HepG2 (cell line): ENCODE results near the gene TOPORS. TPM values are rescaled to one million over a fixed set of nuclear protein-coding genes. Genes with fewer than 3 reads are reported as not detected.

Experiments used
- AHR ChIP-seq: IDR thresholded peaks from 2 replicates; pipeline ENCODE4 v1.6.1; 2018; ENCODE audit warnings: missing genetic modification reagents, missing compliant biosample characterization
- ATRX ChIP-seq: sonication (generic); formaldehyde crosslinking; IDR thresholded peaks from 2 replicates; pipeline ENCODE4 v1.4.0; 2020; ENCODE audit warnings: missing genetic modification reagents, borderline replicate concordance
- HMGXB4 ChIP-seq, 2 experiments: sonication (generic) in 1 of 2; formaldehyde crosslinking in 1 of 2; IDR thresholded peaks; 2 replicates each; pipeline versions ENCODE4 v1.4.0 to v1.6.1; 2018 to 2020; ENCODE audit warnings: missing genetic modification reagents in 2 of 2, borderline replicate concordance in 1 of 2, low read depth in 1 of 2, mild to moderate bottlenecking in 1 of 2, missing biosample characterization in 1 of 2
- HOXA3 ChIP-seq: sonication (generic); formaldehyde crosslinking; IDR thresholded peaks from 2 replicates; pipeline ENCODE4 v1.5.0; 2020; ENCODE audit warnings: missing genetic modification reagents
- PHF21A ChIP-seq: sonication (generic); formaldehyde crosslinking; IDR thresholded peaks from 2 replicates; pipeline ENCODE4 v1.5.0; 2020; ENCODE audit warnings: mild to moderate bottlenecking, missing genetic modification reagents
- RARA ChIP-seq: IDR thresholded peaks from 2 replicates; pipeline ENCODE4 v1.6.1; 2016; ENCODE audit warnings: missing genetic modification reagents, missing compliant biosample characterization
- ZBTB43 ChIP-seq: sonication (generic); formaldehyde crosslinking; conservative IDR thresholded peaks from 2 replicates; pipeline ENCODE4 v1.4.0; 2020; ENCODE audit warnings: missing genetic modification reagents
- ZMAT3 ChIP-seq: sonication (generic); formaldehyde crosslinking; conservative IDR thresholded peaks from 2 replicates; pipeline ENCODE4 v1.7.0; 2021; ENCODE audit warnings: missing genetic modification reagents
- ZNF337 ChIP-seq: sonication (generic); formaldehyde crosslinking; IDR thresholded peaks from 2 replicates; pipeline ENCODE4 v1.5.1; 2020; ENCODE audit warnings: missing genetic modification reagents, low read depth, mild to moderate bottlenecking, borderline replicate concordance
- ZNF558 ChIP-seq: sonication (generic); formaldehyde crosslinking; IDR thresholded peaks from 2 replicates; pipeline ENCODE4 v1.9.0; 2022; ENCODE audit warnings: mild to moderate bottlenecking, missing genetic modification reagents, borderline replicate concordance
- ZNF564 ChIP-seq: sonication (generic); formaldehyde crosslinking; IDR thresholded peaks from 2 replicates; pipeline ENCODE4 v1.8.1; 2023; ENCODE audit warnings: mild to moderate bottlenecking, missing genetic modification reagents
- ZSCAN31 ChIP-seq: sonication (generic); formaldehyde crosslinking; IDR thresholded peaks from 2 replicates; pipeline ENCODE4 v1.5.0; 2020; ENCODE audit warnings: low read depth, mild to moderate bottlenecking, missing genetic modification reagents
- polyA plus RNA-seq, 8 experiments: library from polyadenylated mRNA; depleted of rRNA in 3 of 8; stranded (reverse) in 7 of 8; unstranded in 1 of 8; fragments of >200 nt; fragmentation: Illumina TruSeq in 4 of 8; extraction: Trizol in 4 of 8; gene quantifications; 2 replicates each; pipeline versions ENCODE4 v1.2.1 to v1.2.3, GENCODE V29; 2011 to 2016; ENCODE audit warnings: low read depth in 4 of 8, missing spikeins in 1 of 8, mixed read lengths in 1 of 8; ENCODE audit not compliant: insufficient read depth in 1 of 8
- total RNA-seq, 5 experiments: library from RNA; depleted of rRNA; stranded (reverse); fragments of >200 nt; fragmentation: Illumina TruSeq; extraction: Trizol; gene quantifications; 2 replicates each; pipeline ENCODE4 v1.2.3, GENCODE V29; 2016; ENCODE audit warnings: low read depth in 1 of 5
- TF ChIP-seq, protein P1 (sequence below), 2 experiments: sonication (generic) in 1 of 2; formaldehyde crosslinking in 1 of 2; IDR thresholded peaks; 2 replicates each; pipeline versions ENCODE4 v1.6.1 to v1.9.0; 2014 to 2022; ENCODE audit warnings: antibody characterized with exemption in 1 of 2, borderline replicate concordance in 1 of 2, inconsistent platforms in 1 of 2, low read depth in 1 of 2, missing genetic modification reagents in 1 of 2
- TF ChIP-seq, protein P2 (sequence below): sonication (generic); formaldehyde crosslinking; IDR thresholded peaks from 2 replicates; pipeline ENCODE4 v1.4.0; 2020; ENCODE audit warnings: missing genetic modification reagents

Gene TOPORS
- total and polyA plus RNA-seq, 2 of the 13 experiments (the other 11 are each of a cell fraction or from before 2014, with no cell fraction given) = 6.8 to 19.6 TPM

DNA sequence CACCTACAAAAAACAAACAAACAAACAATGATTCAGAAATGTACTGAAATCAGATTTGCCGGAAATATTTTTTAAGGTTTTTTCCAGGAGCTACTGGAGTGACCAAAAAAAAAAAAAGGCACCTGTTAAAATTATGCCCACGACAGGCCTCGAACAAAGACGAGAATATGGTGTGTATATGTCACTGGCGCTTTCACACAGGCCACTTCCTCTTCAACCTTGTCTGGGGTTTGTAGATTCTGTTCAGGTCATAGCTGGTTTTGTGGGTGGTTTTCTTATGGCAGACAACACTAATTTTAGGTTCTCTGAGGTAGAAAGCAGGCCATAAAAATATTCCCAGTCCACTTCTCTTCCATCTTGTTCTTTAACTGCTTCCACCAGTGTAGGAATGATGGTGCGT, 13.6 kb upstream of the TOPORS start (continued):
- no peak for TF ChIP-seq HOXA3 (CRISPR knock-in tag)
- no peak for TF ChIP-seq ZNF558
- TF ChIP-seq ZSCAN31 (CRISPR knock-in tag) = no peak
- TF ChIP-seq, protein P1, sequence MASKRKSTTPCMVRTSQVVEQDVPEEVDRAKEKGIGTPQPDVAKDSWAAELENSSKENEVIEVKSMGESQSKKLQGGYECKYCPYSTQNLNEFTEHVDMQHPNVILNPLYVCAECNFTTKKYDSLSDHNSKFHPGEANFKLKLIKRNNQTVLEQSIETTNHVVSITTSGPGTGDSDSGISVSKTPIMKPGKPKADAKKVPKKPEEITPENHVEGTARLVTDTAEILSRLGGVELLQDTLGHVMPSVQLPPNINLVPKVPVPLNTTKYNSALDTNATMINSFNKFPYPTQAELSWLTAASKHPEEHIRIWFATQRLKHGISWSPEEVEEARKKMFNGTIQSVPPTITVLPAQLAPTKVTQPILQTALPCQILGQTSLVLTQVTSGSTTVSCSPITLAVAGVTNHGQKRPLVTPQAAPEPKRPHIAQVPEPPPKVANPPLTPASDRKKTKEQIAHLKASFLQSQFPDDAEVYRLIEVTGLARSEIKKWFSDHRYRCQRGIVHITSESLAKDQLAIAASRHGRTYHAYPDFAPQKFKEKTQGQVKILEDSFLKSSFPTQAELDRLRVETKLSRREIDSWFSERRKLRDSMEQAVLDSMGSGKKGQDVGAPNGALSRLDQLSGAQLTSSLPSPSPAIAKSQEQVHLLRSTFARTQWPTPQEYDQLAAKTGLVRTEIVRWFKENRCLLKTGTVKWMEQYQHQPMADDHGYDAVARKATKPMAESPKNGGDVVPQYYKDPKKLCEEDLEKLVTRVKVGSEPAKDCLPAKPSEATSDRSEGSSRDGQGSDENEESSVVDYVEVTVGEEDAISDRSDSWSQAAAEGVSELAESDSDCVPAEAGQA (IDR thresholded peaks at IDR 0.05; ENCODE audit: low read depth) = no peak
- TF ChIP-seq, protein P1 (CRISPR knock-in tag; IDR thresholded peaks at IDR 0.05; ENCODE audit: borderline replicate concordance) = no peak
- no peak for TF ChIP-seq ZBTB43 (CRISPR knock-in tag)
- no peak for TF ChIP-seq AHR
- no peak for TF ChIP-seq PHF21A
- TF ChIP-seq ZNF337 (CRISPR knock-in tag) = no peak
- no peak for TF ChIP-seq HMGXB4 (CRISPR knock-in tag; IDR thresholded peaks at IDR 0.05; ENCODE audit: borderline replicate concordance in 1 of 2, low read depth in 1 of 2)
- no peak for TF ChIP-seq ZMAT3 (CRISPR knock-in tag)
- no peak for TF ChIP-seq ATRX (CRISPR knock-in tag)
- TF ChIP-seq, protein P2, sequence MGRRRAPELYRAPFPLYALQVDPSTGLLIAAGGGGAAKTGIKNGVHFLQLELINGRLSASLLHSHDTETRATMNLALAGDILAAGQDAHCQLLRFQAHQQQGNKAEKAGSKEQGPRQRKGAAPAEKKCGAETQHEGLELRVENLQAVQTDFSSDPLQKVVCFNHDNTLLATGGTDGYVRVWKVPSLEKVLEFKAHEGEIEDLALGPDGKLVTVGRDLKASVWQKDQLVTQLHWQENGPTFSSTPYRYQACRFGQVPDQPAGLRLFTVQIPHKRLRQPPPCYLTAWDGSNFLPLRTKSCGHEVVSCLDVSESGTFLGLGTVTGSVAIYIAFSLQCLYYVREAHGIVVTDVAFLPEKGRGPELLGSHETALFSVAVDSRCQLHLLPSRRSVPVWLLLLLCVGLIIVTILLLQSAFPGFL = no peak
- TF ChIP-seq ZNF564 (CRISPR knock-in tag) = no peak
- TF ChIP-seq RARA = no peak
